Daoy (cell line): ENCODE data around the gene NPIPB8. TPM values are rescaled to one million over a fixed set of nuclear protein-coding genes. Genes with fewer than 3 reads are reported as not detected.
"Not testable (repeated sequence)": the region's sequence is repeated elsewhere in the genome, so short reads cannot be mapped to it uniquely, and the experiment has no call there.

Experiments
- DNase-seq: peaks from one replicate; pipeline ENCODE4 v3.0.0-alpha.2; 2015; ENCODE audit warnings: low read depth
- total RNA-seq: library from RNA; depleted of rRNA; stranded (reverse); fragments of >200 nt; shearing (Covaris generic); gene quantifications from 2 replicates; pipeline ENCODE4 v1.2.3, GENCODE V29; 2014

Gene NPIPB8
- total RNA-seq, 1 experiment from 2014 or later = not detected

GRCh38 chr16:28607116-28607623 is 30.7 kb upstream of the NPIPB8 start:
- DNase-seq = no peak

GRCh38 chr16:28607681-28608495 is 30.0 kb upstream of the NPIPB8 start:
- DNase-seq = not testable (repeated sequence)

DNA sequence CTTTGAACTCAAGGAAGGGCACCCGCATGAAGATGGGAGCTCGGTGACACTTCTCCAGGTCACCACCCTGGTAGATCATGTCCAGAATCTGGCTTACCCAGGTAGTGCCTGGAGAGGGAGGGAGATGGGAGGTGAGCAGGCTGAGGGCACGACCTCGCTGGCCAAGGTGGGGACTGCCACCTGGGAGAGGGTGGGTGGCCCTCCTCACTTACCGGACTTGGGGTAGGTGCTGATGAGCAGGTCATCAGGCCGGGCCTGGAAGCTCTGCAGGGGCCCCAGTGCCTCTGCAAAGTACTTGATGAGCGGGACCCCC is 29.4 kb upstream of the NPIPB8 start:
- DNase-seq = not testable (repeated sequence)

GRCh38 chr16:28608867-28609596 is 28.8 kb upstream of the NPIPB8 start:
- DNase-seq = not testable (repeated sequence)

GRCh38 chr16:28609631-28610594 is 28.0 kb upstream of the NPIPB8 start, which contains the start of gene SULT1A1:
TSS of gene SULT1A1 (minus strand) at chr16:28610044. CDS start at chr16:28608855, 1,189 bp downstream.
- DNase-seq = peak; percentile 32

- DNase-seq = no peak
These were observed 27.2 kb upstream of the NPIPB8 start for GRCh38 chr16:28610595-28611191.

DNA sequence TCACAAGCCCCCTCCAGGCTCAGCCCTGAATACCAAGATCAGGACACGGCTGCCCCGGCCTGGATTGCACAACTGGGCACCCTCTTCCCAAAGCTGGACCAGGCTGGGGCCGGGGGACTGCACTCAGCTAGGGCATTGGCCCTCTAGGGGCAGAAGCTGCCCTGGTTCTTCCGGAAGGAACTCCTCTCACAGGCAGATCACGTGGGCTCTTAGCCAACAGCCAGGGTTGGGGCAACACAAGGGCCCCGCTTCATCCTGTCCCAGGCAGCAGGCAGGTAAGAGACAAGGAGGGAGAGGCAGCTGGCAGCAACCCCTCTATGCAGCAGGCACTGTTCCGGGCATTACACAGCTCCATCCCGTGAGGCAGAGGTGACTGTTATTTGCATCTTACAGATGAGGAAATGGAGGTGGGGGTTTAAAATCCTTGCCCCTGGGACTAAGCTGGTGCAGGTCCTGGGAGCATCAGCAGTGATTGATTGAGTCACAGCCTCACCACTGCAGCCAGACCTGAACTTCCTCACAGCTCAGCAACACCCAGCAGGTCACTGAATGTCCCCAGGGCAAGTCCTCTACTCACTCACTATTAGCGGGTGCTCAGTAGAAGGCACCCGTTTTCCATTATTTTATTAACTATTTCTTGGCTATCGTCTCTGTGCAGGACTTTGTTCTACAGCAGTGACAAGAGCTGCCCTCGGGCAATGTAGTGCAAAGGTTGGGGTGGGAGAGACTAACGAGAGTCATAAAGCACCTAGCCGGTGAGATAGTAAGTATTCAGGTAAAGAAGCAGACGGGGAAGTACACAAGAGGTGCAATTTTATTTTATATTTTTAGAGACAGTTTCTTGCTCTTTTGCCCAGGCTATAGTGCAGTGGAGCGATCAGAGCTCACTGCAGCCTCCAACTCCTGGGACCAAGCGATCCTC is 25.2 kb upstream of the NPIPB8 start:
- not testable (repeated sequence) for DNase-seq

DNA sequence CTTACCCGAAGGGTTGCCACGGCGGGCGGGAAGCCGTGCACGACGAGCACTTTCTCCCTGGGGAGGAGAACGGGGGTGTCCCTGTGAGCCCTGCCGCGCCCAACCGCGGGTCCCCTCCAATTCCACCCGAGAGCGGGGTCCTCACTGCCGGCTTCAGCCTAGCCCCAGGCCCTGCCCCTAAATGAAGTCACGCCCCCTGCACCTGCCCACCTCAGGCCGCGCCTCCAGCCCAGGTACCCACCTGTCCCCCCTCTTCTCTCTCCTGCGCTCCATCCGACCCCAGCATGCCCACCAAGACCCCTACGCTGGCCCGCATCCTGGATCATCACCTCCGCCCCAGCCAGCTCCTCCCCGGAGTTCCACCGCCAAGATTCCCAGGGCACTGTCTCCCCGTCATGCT is 24.0 kb upstream of the NPIPB8 start:
- DNase-seq = not testable (repeated sequence)

GRCh38 chr16:28614561-28614960 is 23.3 kb upstream of the NPIPB8 start:
- DNase-seq = not testable (repeated sequence)

- not testable (repeated sequence) for DNase-seq
These were observed 22.2 kb upstream of the NPIPB8 start for GRCh38 chr16:28615486-28616223.

DNA sequence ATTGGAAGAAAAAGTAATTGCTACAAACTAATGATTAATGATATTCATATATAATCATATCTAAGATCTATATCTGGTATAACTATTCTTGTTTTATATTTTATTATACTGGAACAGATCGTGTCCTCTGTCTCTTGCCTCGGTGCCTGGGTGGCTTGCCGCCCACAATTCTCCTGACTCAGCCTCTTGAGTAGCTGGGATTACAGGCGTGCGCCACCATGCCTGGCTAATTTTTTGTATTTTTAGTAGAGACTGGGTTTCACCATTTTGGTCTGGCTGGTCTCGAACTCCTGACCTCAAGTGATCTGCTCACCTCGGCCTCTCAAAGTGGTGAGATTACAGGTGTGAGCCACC is 21.7 kb upstream of the NPIPB8 start:
- DNase-seq = not testable (repeated sequence)

- no peak for DNase-seq
These were observed 21.2 kb upstream of the NPIPB8 start for GRCh38 chr16:28616636-28617035.

DNA sequence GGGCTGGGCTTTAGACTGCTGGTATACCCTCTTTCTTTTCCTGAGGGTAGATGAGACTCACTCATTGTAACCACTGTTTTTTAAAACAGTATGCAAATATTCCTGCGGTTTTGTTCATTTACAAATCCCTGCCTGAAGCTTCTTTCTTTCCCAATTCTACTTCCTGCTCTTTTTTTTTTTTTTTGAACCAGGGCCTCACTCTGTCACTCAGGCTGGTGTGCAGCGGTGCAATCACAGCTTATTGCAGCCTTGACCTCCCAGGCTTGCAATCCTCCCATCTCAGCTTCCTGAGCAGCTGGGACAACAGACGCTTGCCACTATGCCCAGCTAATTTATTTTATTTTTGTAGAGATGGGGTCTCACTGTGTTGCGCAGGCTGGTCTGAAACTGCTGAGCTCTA is 20.0 kb upstream of the NPIPB8 start:
- no peak for DNase-seq

GRCh38 chr16:28620316-28620715 is 17.5 kb upstream of the NPIPB8 start:
- DNase-seq = not testable (repeated sequence)

- no peak for DNase-seq
These were observed 16.2 kb upstream of the NPIPB8 start for GRCh38 chr16:28621481-28622155.

DNA sequence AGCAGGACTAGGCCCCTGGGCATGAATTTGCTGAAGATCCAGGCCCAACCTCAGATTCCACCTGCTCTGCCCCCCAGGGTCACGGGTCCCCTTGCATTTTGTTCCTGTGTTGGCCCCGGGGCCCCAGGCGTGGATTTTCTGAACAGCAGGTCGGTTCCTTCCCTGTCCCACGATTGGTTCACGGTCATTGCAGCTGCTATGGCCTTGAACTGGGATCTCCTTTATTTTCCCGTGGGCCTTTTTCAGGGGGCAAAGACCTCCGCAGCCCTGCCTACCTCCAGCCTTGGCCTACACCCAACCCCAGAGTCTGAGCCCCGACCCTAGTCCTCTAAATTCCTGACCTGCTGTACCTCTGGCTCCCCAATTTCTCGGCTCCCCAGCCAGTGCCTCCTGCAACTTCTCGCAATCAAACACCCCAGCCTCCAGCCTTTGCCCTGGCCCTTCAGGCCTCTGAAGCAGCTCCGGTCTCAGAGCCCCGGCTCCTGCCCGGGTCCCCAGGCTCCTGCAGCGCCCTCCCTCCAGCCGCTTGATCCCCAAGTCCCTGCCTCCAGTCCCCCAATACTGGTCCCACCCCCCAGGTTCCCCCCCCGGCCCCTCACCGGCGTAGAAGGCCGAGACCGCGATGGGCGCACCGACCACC is 15.2 kb upstream of the NPIPB8 start:
- not testable (repeated sequence) for DNase-seq

- DNase-seq = no peak
These were observed 14.6 kb upstream of the NPIPB8 start for GRCh38 chr16:28623172-28623711.

- not testable (repeated sequence) for DNase-seq
These were observed 7.0 kb upstream of the NPIPB8 start for GRCh38 chr16:28630905-28631304.
